ENCODE results near the gene PAOX.

- TF ChIP-seq, protein P1, sequence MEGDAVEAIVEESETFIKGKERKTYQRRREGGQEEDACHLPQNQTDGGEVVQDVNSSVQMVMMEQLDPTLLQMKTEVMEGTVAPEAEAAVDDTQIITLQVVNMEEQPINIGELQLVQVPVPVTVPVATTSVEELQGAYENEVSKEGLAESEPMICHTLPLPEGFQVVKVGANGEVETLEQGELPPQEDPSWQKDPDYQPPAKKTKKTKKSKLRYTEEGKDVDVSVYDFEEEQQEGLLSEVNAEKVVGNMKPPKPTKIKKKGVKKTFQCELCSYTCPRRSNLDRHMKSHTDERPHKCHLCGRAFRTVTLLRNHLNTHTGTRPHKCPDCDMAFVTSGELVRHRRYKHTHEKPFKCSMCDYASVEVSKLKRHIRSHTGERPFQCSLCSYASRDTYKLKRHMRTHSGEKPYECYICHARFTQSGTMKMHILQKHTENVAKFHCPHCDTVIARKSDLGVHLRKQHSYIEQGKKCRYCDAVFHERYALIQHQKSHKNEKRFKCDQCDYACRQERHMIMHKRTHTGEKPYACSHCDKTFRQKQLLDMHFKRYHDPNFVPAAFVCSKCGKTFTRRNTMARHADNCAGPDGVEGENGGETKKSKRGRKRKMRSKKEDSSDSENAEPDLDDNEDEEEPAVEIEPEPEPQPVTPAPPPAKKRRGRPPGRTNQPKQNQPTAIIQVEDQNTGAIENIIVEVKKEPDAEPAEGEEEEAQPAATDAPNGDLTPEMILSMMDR (IDR thresholded peaks at IDR 0.05): no peak
- TF ChIP-seq ZFX (IDR thresholded peaks at IDR 0.05; ENCODE audit: borderline replicate concordance): no peak
These were observed 23.8 kb upstream of the PAOX start for GRCh38 chr10:133355266-133355665.

Measured in 22Rv1 (cell line).